Measurements from ENCODE around the gene CASK. TPM values are rescaled to one million over a fixed set of nuclear protein-coding genes. Genes with fewer than 3 reads are reported as not detected.
A peak's percentile ranks its signal among the peaks of the same experiment; 100 is the strongest.

The CASK gene
- total RNA-seq, 1 experiment from 2014 or later, result 54.6 TPM

DNA sequence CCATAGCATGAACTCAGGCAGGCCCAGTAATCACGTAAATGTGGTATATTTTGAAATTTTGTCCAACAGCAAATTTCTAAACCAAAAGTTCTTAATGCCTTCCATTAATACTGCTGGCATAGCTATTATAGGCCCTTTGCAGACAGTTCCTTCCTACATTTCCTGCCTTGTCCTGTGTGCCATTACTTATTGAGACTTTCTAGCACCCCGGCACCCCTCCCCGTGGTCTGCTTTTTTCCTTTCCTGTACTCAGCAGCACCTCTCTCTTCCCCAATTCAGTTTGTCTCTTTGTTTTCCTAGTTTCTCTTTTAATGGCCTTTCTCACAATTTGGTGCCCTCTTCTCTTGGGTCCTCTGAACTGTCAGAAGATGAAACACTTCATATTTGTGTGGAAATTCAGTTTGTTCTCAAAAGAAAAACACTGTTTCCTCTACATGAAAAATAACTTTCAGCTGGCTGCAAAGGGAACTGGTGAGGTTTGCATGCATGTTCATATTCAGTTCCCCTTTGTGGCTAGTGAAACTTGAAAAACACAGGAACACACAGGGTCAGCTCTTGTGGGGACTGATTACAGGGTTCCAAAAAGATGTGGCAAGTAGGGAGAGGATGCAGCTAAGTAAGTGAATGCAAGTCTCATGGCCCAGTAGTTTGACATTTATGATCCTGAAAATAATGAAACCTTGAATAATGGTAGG is 217.5 kb downstream of the CASK start:
- ChIA-PET POLR2A (no interaction called here), CTCF (no interaction called here)
- H3K27ac Mint-ChIP-seq, result peak overlapping the region; percentile 52
- H3K9me3 Mint-ChIP-seq, result no peaks in the 10 kb centered on the region
- ATAC-seq, result no peak
- no peaks in the 10 kb centered on the region for H3K27me3 Mint-ChIP-seq (ENCODE audit: low read depth)
- no peaks in the 10 kb centered on the region for H3K36me3 Mint-ChIP-seq
- TF ChIP-seq, protein P1, sequence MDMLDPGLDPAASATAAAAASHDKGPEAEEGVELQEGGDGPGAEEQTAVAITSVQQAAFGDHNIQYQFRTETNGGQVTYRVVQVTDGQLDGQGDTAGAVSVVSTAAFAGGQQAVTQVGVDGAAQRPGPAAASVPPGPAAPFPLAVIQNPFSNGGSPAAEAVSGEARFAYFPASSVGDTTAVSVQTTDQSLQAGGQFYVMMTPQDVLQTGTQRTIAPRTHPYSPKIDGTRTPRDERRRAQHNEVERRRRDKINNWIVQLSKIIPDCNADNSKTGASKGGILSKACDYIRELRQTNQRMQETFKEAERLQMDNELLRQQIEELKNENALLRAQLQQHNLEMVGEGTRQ (CRISPR knock-in tag; IDR thresholded peaks at IDR 0.05), result no peak
- TF ChIP-seq MYBL2 (CRISPR knock-in tag; IDR thresholded peaks at IDR 0.05) (no peak), SMAD4 (CRISPR knock-in tag; IDR thresholded peaks at IDR 0.05) (no peak), SMAD3 (CRISPR knock-in tag; IDR thresholded peaks at IDR 0.05; ENCODE audit: borderline replicate concordance) (no peak), TEAD4 (CRISPR knock-in tag; IDR thresholded peaks at IDR 0.05) (no peak), CREM (CRISPR knock-in tag; IDR thresholded peaks at IDR 0.05) (no peak), FOXK1 (CRISPR knock-in tag; IDR thresholded peaks at IDR 0.05) (no peak), ZNF317 (CRISPR knock-in tag; IDR thresholded peaks at IDR 0.05; ENCODE audit: borderline replicate concordance, low read depth) (no peak)
- TF ChIP-seq, protein P2, sequence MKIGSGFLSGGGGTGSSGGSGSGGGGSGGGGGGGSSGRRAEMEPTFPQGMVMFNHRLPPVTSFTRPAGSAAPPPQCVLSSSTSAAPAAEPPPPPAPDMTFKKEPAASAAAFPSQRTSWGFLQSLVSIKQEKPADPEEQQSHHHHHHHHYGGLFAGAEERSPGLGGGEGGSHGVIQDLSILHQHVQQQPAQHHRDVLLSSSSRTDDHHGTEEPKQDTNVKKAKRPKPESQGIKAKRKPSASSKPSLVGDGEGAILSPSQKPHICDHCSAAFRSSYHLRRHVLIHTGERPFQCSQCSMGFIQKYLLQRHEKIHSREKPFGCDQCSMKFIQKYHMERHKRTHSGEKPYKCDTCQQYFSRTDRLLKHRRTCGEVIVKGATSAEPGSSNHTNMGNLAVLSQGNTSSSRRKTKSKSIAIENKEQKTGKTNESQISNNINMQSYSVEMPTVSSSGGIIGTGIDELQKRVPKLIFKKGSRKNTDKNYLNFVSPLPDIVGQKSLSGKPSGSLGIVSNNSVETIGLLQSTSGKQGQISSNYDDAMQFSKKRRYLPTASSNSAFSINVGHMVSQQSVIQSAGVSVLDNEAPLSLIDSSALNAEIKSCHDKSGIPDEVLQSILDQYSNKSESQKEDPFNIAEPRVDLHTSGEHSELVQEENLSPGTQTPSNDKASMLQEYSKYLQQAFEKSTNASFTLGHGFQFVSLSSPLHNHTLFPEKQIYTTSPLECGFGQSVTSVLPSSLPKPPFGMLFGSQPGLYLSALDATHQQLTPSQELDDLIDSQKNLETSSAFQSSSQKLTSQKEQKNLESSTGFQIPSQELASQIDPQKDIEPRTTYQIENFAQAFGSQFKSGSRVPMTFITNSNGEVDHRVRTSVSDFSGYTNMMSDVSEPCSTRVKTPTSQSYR (CRISPR knock-in tag; IDR thresholded peaks at IDR 0.05), result no peak
- TF ChIP-seq, protein P3, sequence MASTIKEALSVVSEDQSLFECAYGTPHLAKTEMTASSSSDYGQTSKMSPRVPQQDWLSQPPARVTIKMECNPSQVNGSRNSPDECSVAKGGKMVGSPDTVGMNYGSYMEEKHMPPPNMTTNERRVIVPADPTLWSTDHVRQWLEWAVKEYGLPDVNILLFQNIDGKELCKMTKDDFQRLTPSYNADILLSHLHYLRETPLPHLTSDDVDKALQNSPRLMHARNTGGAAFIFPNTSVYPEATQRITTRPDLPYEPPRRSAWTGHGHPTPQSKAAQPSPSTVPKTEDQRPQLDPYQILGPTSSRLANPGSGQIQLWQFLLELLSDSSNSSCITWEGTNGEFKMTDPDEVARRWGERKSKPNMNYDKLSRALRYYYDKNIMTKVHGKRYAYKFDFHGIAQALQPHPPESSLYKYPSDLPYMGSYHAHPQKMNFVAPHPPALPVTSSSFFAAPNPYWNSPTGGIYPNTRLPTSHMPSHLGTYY (CRISPR knock-in tag; IDR thresholded peaks at IDR 0.05), result no peak
- H3K4me3 Mint-ChIP-seq, result no peak overlapping the region
- peaks cover 48% of the 10 kb centered on the region for H3K4me1 Mint-ChIP-seq
- DNase-seq (ENCODE audit: low spot score), result no peak

DNA sequence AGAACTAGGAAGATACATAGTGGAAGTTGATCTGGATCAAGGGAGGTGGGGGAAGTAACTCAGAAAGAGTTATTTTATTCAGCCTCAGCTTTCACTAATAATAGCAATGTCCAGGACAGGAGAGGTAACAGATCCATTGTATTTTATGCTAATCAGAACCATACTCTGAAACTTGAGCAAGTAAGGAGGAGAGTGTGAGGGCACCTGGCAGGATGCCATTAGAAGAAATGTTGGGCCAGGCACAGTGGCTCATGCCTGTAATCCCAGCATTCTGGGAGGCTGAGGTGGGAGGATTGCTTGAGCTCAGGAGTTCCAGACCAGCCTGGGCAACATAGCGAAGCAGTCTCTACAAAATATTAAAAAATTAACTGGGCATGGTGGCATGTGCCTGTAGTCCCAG is 218.3 kb downstream of the CASK start:
- Mint-ChIP-seq H3K9me3 (no peaks in the 10 kb centered on the region), H3K27me3 (ENCODE audit: low read depth) (no peaks in the 10 kb centered on the region), H3K27ac (peak overlapping the region; percentile 55), H3K36me3 (no peaks in the 10 kb centered on the region), H3K4me3 (no peak overlapping the region), H3K4me1 (peaks cover 41% of the 10 kb centered on the region)
- no peak for TF ChIP-seq NFE2L1 (CRISPR knock-in tag; IDR thresholded peaks at IDR 0.05)
- CTCF ChIA-PET, result no interaction called here
- ATAC-seq, result no peak
- POLR2A ChIA-PET, result no interaction called here
- DNase-seq (ENCODE audit: low spot score), result no peak

DNA sequence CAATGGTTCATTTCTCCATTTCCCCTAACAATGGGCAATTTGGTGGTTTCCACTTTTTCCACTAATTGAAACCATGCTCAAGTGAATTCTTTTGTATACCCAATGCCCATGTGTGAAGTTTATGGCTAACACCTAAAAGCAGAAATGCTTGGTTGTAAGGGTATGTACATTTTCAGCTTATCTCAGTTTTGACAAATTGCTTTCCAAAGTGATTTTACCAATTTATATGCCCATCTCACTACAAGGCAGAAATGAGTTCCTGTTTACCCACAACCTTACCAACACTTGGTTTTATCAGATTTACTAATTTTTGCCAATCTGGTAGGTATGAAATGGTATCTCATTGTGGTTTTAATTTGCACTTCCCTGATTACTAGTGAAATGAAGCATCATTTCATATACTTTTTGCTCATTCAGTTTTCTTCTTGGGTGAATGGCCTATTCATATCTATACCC is 219.8 kb downstream of the CASK start:
- no peak for DNase-seq (ENCODE audit: low spot score)
- Mint-ChIP-seq H3K27ac (no peak overlapping the region), H3K4me3 (no peak overlapping the region), H3K9me3 (no peaks in the 10 kb centered on the region), H3K4me1 (peaks cover 38% of the 10 kb centered on the region), H3K27me3 (ENCODE audit: low read depth) (no peaks in the 10 kb centered on the region), H3K36me3 (no peaks in the 10 kb centered on the region)
- ChIA-PET POLR2A (no interaction called here), CTCF (no interaction called here)
- ATAC-seq, result no peak
- TF ChIP-seq JUN (CRISPR knock-in tag; IDR thresholded peaks at IDR 0.05), result no peak
- TF ChIP-seq ZNF121 (CRISPR knock-in tag; IDR thresholded peaks at IDR 0.05), result no peak
- TF ChIP-seq, protein P4, sequence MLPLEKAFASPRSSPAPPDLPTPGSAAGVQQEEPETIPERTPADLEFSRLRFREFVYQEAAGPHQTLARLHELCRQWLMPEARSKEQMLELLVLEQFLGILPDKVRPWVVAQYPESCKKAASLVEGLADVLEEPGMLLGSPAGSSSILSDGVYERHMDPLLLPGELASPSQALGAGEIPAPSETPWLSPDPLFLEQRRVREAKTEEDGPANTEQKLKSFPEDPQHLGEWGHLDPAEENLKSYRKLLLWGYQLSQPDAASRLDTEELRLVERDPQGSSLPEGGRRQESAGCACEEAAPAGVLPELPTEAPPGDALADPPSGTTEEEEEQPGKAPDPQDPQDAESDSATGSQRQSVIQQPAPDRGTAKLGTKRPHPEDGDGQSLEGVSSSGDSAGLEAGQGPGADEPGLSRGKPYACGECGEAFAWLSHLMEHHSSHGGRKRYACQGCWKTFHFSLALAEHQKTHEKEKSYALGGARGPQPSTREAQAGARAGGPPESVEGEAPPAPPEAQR (CRISPR knock-in tag; IDR thresholded peaks at IDR 0.05), result no peak
- TF ChIP-seq, protein P5, sequence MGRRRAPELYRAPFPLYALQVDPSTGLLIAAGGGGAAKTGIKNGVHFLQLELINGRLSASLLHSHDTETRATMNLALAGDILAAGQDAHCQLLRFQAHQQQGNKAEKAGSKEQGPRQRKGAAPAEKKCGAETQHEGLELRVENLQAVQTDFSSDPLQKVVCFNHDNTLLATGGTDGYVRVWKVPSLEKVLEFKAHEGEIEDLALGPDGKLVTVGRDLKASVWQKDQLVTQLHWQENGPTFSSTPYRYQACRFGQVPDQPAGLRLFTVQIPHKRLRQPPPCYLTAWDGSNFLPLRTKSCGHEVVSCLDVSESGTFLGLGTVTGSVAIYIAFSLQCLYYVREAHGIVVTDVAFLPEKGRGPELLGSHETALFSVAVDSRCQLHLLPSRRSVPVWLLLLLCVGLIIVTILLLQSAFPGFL (CRISPR knock-in tag; IDR thresholded peaks at IDR 0.05; ENCODE audit: borderline replicate concordance), result no peak
- TF ChIP-seq NFE2L1 (CRISPR knock-in tag; IDR thresholded peaks at IDR 0.05), result no peak
- TF ChIP-seq, protein P6, sequence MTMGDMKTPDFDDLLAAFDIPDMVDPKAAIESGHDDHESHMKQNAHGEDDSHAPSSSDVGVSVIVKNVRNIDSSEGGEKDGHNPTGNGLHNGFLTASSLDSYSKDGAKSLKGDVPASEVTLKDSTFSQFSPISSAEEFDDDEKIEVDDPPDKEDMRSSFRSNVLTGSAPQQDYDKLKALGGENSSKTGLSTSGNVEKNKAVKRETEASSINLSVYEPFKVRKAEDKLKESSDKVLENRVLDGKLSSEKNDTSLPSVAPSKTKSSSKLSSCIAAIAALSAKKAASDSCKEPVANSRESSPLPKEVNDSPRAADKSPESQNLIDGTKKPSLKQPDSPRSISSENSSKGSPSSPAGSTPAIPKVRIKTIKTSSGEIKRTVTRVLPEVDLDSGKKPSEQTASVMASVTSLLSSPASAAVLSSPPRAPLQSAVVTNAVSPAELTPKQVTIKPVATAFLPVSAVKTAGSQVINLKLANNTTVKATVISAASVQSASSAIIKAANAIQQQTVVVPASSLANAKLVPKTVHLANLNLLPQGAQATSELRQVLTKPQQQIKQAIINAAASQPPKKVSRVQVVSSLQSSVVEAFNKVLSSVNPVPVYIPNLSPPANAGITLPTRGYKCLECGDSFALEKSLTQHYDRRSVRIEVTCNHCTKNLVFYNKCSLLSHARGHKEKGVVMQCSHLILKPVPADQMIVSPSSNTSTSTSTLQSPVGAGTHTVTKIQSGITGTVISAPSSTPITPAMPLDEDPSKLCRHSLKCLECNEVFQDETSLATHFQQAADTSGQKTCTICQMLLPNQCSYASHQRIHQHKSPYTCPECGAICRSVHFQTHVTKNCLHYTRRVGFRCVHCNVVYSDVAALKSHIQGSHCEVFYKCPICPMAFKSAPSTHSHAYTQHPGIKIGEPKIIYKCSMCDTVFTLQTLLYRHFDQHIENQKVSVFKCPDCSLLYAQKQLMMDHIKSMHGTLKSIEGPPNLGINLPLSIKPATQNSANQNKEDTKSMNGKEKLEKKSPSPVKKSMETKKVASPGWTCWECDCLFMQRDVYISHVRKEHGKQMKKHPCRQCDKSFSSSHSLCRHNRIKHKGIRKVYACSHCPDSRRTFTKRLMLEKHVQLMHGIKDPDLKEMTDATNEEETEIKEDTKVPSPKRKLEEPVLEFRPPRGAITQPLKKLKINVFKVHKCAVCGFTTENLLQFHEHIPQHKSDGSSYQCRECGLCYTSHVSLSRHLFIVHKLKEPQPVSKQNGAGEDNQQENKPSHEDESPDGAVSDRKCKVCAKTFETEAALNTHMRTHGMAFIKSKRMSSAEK (CRISPR knock-in tag; IDR thresholded peaks at IDR 0.05; ENCODE audit: borderline replicate concordance), result no peak
- TF ChIP-seq, protein P7, sequence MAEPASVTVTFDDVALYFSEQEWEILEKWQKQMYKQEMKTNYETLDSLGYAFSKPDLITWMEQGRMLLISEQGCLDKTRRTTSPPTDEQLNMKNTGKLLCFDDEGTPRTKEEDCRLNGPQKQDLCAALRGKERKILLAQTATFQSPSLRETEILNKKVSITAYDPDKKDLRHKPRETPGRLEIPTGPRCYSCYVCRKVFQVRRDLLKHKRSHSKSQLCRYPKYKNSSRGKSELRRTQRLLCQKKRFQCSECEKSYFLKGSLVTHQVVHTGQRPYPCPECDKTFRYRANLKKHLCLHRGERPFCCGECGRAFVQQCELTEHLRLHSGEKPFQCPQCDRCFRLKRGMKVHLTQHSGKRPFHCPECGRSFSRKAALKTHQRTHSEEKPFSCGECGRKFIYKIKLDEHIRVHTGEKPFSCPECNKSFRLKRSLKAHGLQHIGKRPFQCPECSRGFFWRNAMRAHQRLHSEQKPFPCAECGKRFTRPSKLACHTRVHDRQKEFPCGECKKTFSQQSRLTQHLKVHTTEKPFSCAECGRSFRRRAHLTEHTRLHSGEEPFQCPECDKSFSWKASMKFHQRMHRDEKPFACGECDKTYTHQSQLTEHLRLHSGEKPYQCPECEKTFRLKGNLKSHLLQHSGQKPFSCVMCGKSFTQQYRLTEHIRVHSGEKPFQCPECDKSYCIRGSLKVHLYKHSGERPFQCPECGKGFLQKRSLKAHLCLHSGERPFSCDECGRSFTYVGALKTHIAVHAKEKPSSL (CRISPR knock-in tag; conservative IDR thresholded peaks at IDR 0.05), result no peak

Measured in WTC11 (cell line).